HG02938 (cell line): Measurements from ENCODE around the gene BRSK2.

Experiments used
- ATAC-seq: cut with Tn5 transposase; IDR thresholded peaks from one replicate; pipeline ENCODE4 v1.9.1; 2021; ENCODE audit warnings: mild to moderate bottlenecking, moderate library complexity; ENCODE audit not compliant: unreplicated experiment

BRSK2 gene

GRCh38 chr11:1493650-1494244, 104.0 kb downstream of the BRSK2 start:
- ATAC-seq = no peak

GRCh38 chr11:1494650-1495049, 104.9 kb downstream of the BRSK2 start:
- ATAC-seq = no peak

- no peak for ATAC-seq
These were observed 106.5 kb downstream of the BRSK2 start for GRCh38 chr11:1496091-1496760.

- no peak for ATAC-seq
These were observed 107.0 kb downstream of the BRSK2 start for GRCh38 chr11:1496761-1497095.

- ATAC-seq = no peak
These were observed 107.9 kb downstream of the BRSK2 start for GRCh38 chr11:1497600-1497999.

GRCh38 chr11:1498262-1498661, 108.5 kb downstream of the BRSK2 start:
- ATAC-seq = no peak

GRCh38 chr11:1499261-1499890, 109.6 kb downstream of the BRSK2 start:
- ATAC-seq = no peak

- ATAC-seq = no peak
These were observed 110.2 kb downstream of the BRSK2 start for GRCh38 chr11:1499899-1500298.

GRCh38 chr11:1500466-1501420, 111.0 kb downstream of the BRSK2 start:
- ATAC-seq = no peak

- no peak for ATAC-seq
These were observed 111.9 kb downstream of the BRSK2 start for GRCh38 chr11:1501421-1502167.

GRCh38 chr11:1502168-1502953, 112.6 kb downstream of the BRSK2 start:
- no peak for ATAC-seq

- ATAC-seq = no peak
These were observed 113.4 kb downstream of the BRSK2 start for GRCh38 chr11:1502954-1503707.

- no peak for ATAC-seq
These were observed 114.0 kb downstream of the BRSK2 start for GRCh38 chr11:1503708-1504104.

GRCh38 chr11:1504138-1504537, 114.4 kb downstream of the BRSK2 start:
- ATAC-seq = no peak

GRCh38 chr11:1504581-1505290, 115.0 kb downstream of the BRSK2 start:
- ATAC-seq = no peak

GRCh38 chr11:1505480-1505879, 115.7 kb downstream of the BRSK2 start:
- ATAC-seq = no peak

GRCh38 chr11:1506981-1507380, 117.2 kb downstream of the BRSK2 start:
- no peak for ATAC-seq

- no peak for ATAC-seq
These were observed 117.8 kb downstream of the BRSK2 start for GRCh38 chr11:1507381-1508140.
